Measurements from ENCODE around the gene CCDC87.
"Not testable (repeated sequence)": the region's sequence is repeated elsewhere in the genome, so short reads cannot be mapped to it uniquely, and the experiment has no call there.

Gene CCDC87

GRCh38 chr11:66616379-66617154 lies 23.7 kb upstream of the CCDC87 start, which contains the start of gene RBM14:
Gene RBM14, plus strand, starts transcription at chr11:66616630. Its CDS starts 91 bp downstream, at chr11:66616721.
- peak; percentile 99 for DNase-seq (ENCODE audit: low read depth)

GRCh38 chr11:66614073-66614472 lies 21.2 kb upstream of the CCDC87 start:
- no peak for DNase-seq (ENCODE audit: low read depth)

DNA sequence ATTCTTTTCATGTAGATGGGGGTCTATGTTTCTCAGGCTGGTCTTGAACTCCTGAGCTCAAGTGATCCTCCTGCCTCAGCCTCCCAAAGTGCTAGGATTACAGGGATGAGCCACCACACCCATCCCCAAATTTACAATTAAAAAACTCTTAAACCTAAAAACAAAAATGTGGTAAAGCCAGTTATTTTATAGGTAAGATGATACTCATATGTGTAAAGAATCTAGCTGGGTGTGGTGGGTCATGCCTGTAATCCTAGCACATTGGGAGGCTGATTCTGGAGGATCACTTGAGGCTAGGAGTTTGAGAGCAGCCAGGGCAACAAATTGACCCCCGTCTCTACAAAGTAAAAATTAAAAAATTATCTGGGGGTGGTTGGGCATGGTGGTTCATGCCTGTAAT lies 19.6 kb upstream of the CCDC87 start:
- no peak for DNase-seq (ENCODE audit: low read depth)

- no peak for DNase-seq (ENCODE audit: low read depth)
Observed at GRCh38 chr11:66609721-66610617, 17.1 kb upstream of the CCDC87 start.

GRCh38 chr11:66607126-66607834 lies 14.4 kb upstream of the CCDC87 start:
- peak; percentile 71 for DNase-seq (ENCODE audit: low read depth)

DNA sequence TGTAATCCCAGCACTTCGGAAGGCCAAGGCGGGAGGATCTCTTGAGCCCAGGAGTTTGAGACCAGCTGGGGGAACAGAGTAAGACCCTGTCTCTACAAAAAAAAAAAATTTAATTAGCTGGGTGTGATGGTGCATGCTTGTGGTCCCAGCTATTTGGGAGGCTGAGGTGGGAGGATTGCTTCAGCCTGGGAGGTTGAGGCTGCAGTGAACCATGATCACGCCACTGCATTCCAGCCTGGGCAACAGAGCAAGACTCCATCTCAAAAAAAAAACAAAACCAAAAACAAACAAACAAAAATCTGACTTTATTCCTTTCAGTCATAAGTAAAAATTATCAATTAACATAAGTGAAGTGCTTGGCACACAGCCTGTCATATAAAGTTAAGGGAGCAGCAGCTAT lies 13.7 kb upstream of the CCDC87 start:
- not testable (repeated sequence) for DNase-seq (ENCODE audit: low read depth)

DNA sequence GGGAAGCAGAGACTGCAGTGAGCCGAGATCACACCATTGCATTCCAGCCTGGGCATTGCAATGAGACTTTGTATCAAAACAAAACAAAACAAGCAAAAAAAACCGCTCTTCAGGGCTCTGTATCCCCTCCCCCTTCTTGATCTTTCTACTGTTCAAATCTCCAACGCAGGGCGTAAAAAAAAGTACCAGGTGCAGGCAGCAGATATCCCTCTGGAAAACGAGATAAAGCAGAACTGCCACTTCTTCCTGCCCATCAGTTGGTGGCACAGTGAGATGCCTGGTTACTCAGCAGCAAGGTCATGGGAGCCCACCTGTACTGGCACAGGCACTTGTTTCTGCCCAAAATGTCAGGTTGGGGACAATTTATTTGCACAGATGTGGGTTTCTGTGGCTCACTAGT lies 11.3 kb upstream of the CCDC87 start:
- DNase-seq (ENCODE audit: low read depth), result no peak

- no peak for DNase-seq (ENCODE audit: low read depth)
Observed at GRCh38 chr11:66603072-66603471, 10.2 kb upstream of the CCDC87 start.

GRCh38 chr11:66600631-66601233 lies 7.9 kb upstream of the CCDC87 start:
- DNase-seq (ENCODE audit: low read depth), result peak; percentile 30

DNA sequence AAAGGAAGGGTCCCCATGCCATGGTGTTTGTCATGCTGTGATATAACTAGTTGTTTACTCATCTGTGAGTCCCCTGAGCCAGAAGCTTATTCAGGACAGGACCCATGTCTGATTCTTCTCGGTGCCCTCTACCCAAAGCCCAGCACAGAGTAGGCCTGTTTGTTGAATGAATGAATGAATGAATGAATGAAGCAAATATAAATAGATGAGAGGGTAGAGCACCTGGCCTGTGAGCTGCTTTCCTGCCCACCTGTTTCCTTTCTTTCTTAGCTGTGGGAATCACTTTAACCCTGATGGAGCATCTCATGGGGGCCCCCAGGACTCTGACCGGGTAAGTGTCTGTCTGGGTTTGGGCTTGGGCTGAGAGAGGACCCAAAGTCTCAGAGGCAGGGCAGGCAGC lies 7.4 kb upstream of the CCDC87 start:
- no peak for DNase-seq (ENCODE audit: low read depth)

DNA sequence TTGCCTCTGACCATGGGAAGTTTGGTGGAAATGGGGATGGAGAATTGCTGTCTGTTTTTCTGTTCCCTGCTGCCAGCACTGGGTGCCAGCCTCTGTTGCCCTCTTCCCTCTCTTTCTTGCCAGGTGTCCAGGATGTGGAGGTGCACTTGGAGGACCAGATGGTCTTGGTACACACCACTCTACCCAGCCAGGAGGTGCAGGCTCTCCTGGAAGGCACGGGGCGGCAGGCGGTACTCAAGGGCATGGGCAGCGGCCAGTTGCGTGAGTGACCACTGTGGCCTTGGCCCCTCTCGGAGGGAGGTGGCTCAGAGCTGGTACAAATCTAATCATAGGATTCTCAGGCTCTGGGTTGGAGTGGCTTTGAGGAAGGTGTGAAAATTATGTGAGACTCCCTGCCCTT lies 6.1 kb upstream of the CCDC87 start:
- no peak for DNase-seq (ENCODE audit: low read depth)

DNA sequence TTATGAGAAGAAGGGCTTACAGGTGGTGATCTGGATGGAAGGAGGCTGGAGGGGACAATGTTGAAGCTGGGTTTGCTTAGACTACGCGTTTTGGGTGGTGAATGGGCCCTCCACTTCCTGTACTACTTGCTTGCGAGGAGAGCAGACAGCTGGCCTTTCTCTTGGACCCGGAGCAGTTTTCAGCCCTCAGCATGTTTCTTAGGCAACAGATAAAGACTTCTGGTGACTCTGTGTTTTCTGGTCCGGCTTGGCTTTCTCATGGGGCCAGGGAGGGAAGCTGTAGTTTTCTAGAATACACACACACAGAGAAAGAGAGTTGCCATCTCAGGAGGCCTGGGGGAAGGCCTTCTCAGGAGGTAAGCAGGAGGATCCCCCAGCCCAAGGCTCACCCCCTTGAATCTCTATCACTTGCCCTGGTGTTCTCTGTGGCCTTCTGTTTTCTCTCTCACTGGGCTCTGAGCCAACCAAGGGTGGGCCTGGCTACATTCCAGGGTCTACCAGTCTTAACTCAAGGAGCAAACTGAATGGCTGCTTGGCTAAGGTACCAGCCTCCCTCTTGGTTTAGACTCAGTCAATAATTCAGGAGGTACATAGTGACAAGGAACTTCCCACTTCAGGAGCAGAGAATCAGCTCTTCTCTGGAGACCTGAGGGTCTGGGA lies 2.5 kb upstream of the CCDC87 start:
- peak; percentile 52 for DNase-seq (ENCODE audit: low read depth)

GRCh38 chr11:66593650-66594049 lies 787 bp upstream of the CCDC87 start:
- no peak for DNase-seq (ENCODE audit: low read depth)

- no peak for DNase-seq (ENCODE audit: low read depth)
Observed at GRCh38 chr11:66593303-66593635, 406 bp upstream of the CCDC87 start.

DNA sequence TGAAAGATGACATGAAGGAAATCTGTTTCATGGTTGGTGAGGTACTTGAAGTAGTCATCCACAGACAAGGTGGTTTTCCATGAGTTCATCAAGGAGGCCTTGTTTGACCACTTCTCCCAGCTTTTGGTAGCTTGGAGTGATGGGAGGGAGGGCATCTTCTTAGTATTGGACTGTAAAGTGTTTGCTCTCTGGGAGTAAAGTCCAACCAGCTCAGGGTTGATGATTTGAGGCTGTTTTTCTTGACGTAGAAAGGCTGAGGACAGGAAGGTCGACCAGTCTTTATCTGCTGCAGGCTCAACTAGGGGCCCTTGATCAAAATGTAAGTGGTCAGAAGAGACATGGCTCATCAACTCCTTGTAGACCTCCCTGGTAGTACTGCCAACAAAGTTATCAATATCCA lies 1.7 kb downstream of the CCDC87 start:
- no peak for DNase-seq (ENCODE audit: low read depth)

- no peak for DNase-seq (ENCODE audit: low read depth)
Observed at GRCh38 chr11:66589996-66590675, 2.7 kb downstream of the CCDC87 start.

- DNase-seq (ENCODE audit: low read depth), result not testable (repeated sequence)
Observed at GRCh38 chr11:66589315-66589714, 3.5 kb downstream of the CCDC87 start.

GRCh38 chr11:66586136-66586535 lies 6.7 kb downstream of the CCDC87 start:
- no peak for DNase-seq (ENCODE audit: low read depth)

GRCh38 chr11:66585447-66585846 lies 7.4 kb downstream of the CCDC87 start:
- not testable (repeated sequence) for DNase-seq (ENCODE audit: low read depth)

DNA sequence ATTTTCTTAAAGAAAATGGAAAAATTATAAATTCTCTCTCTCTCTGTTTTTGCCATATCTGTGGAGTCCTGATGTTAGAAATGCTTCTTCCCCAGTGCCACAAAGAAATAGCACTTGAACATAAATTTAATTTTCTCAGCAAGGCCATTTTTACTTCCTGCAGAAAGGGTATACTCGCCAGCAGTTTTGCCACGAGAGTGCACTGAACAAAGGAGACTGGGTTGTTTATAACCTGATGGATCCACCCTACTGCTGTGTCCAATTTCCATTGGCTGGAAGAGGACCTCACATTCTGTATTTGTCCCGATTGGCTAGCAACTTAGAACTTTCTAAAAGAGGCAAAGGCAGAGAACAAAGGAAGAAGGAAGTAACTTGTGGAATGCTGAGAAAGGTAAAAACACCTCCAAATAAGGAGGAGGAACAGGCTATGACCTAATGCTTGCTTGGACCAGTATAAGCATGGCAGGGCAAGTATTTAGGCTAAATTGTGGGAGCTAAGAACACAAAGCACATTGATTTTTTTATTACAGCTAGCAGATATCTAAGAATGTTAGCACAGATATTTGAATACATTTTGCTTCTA lies 10.2 kb downstream of the CCDC87 start:
- not testable (repeated sequence) for DNase-seq (ENCODE audit: low read depth)

GRCh38 chr11:66581261-66581660 lies 11.6 kb downstream of the CCDC87 start:
- no peak for DNase-seq (ENCODE audit: low read depth)

Measured in iris pigment epithelial cell (primary cell).